ENCODE results near the gene SLC25A27.

SLC25A27 gene

GRCh38 chr6:46715141-46715540 lies 62.4 kb downstream of the SLC25A27 start:
- DNase-seq (ENCODE audit: low spot score), result no peak

- no peak for DNase-seq (ENCODE audit: low spot score)
Observed at GRCh38 chr6:46719099-46719498, 66.3 kb downstream of the SLC25A27 start.

- no peak for DNase-seq (ENCODE audit: low spot score)
Observed at GRCh38 chr6:46720401-46720800, 67.6 kb downstream of the SLC25A27 start.
